ENCODE measurements around the gene VSIG1. TPM values are rescaled to one million over a fixed set of nuclear protein-coding genes. Genes with fewer than 3 reads are reported as not detected.

The VSIG1 gene
- polyA plus RNA-seq, 1 donor from 2014 or later = not detected

- Histone ChIP-seq H3K27me3 (ENCODE audit: insufficient read depth, low read depth, low read length) (no peaks in the 10 kb centered on the region), H3K4me2 (ENCODE audit: low read length) (no peak overlapping the region), H3K9ac (ENCODE audit: low read length) (no peak overlapping the region), H3K79me2 (replicated peaks; ENCODE audit: insufficient read depth, low read length) (no peaks in the 10 kb centered on the region), H3K36me3 (ENCODE audit: insufficient read depth, low read length) (no peaks in the 10 kb centered on the region), H3F3A (ENCODE audit: insufficient read depth, low read length, poor library complexity, severe bottlenecking) (no peaks in the 10 kb centered on the region), H3K9me2 (ENCODE audit: insufficient read depth, low read length) (no peaks in the 10 kb centered on the region), H3K9me3 (ENCODE audit: low read length) (no peaks in the 10 kb centered on the region), H4K20me1 (ENCODE audit: insufficient read depth) (no peaks in the 10 kb centered on the region), H2AFZ (ENCODE audit: low read depth, low read length) (no peak overlapping the region), H3K27ac (ENCODE audit: low read length) (no peak overlapping the region), H3K4me3 (ENCODE audit: low read length) (no peak overlapping the region)
- no peak for TF ChIP-seq CTCF (IDR thresholded peaks at IDR 0.05; ENCODE audit: poor library complexity, severe bottlenecking)
- TF ChIP-seq EP300 (conservative IDR thresholded peaks at IDR 0.05; ENCODE audit: poor library complexity, severe bottlenecking) = no peak
- TF ChIP-seq EZH2 (IDR thresholded peaks at IDR 0.05; ENCODE audit: borderline replicate concordance, insufficient read depth, low read length, poor library complexity, severe bottlenecking) = no peak
- no peak for TF ChIP-seq POLR2AphosphoS5 (IDR thresholded peaks at IDR 0.05)
- TF ChIP-seq SMC3 (conservative IDR thresholded peaks at IDR 0.05; ENCODE audit: poor library complexity) = no peak
- TF ChIP-seq TAF1 (IDR thresholded peaks at IDR 0.05; ENCODE audit: low read depth) = no peak
- no peak for TF ChIP-seq MXI1 (conservative IDR thresholded peaks at IDR 0.05; ENCODE audit: poor library complexity, severe bottlenecking)
- TF ChIP-seq RAD21 (conservative IDR thresholded peaks at IDR 0.05) = no peak
- no peak for TF ChIP-seq REST (IDR thresholded peaks at IDR 0.05; ENCODE audit: borderline replicate concordance)
Measured at GRCh38 chrX:108070891-108071290, 26.0 kb downstream of the VSIG1 start.

- Histone ChIP-seq H3K27ac (ENCODE audit: low read length) (no peak overlapping the region), H3K36me3 (ENCODE audit: insufficient read depth, low read length) (no peaks in the 10 kb centered on the region), H3K4me3 (ENCODE audit: low read length) (no peak overlapping the region), H3K9me3 (ENCODE audit: low read length) (no peaks in the 10 kb centered on the region), H3K9ac (ENCODE audit: low read length) (no peak overlapping the region), H2AFZ (ENCODE audit: low read depth, low read length) (no peak overlapping the region), H3K4me2 (ENCODE audit: low read length) (no peak overlapping the region), H3K79me2 (replicated peaks; ENCODE audit: insufficient read depth, low read length) (no peaks in the 10 kb centered on the region), H3F3A (ENCODE audit: insufficient read depth, low read length, poor library complexity, severe bottlenecking) (no peaks in the 10 kb centered on the region), H4K20me1 (ENCODE audit: insufficient read depth) (no peaks in the 10 kb centered on the region), H3K27me3 (ENCODE audit: insufficient read depth, low read depth, low read length) (no peaks in the 10 kb centered on the region), H3K9me2 (ENCODE audit: insufficient read depth, low read length) (no peaks in the 10 kb centered on the region)
- TF ChIP-seq SMC3 (conservative IDR thresholded peaks at IDR 0.05; ENCODE audit: poor library complexity) (no peak), TAF1 (IDR thresholded peaks at IDR 0.05; ENCODE audit: low read depth) (no peak), EZH2 (IDR thresholded peaks at IDR 0.05; ENCODE audit: borderline replicate concordance, insufficient read depth, low read length, poor library complexity, severe bottlenecking) (no peak), REST (IDR thresholded peaks at IDR 0.05; ENCODE audit: borderline replicate concordance) (no peak), EP300 (conservative IDR thresholded peaks at IDR 0.05; ENCODE audit: poor library complexity, severe bottlenecking) (no peak), RAD21 (conservative IDR thresholded peaks at IDR 0.05) (no peak), POLR2AphosphoS5 (IDR thresholded peaks at IDR 0.05) (no peak), CTCF (IDR thresholded peaks at IDR 0.05; ENCODE audit: poor library complexity, severe bottlenecking) (no peak), MXI1 (conservative IDR thresholded peaks at IDR 0.05; ENCODE audit: poor library complexity, severe bottlenecking) (no peak)
Measured at GRCh38 chrX:108071578-108071977, 26.7 kb downstream of the VSIG1 start.

All from neural cell (in vitro differentiated cells).